ENCODE data around the gene DIS3L2. TPM values are rescaled to one million over a fixed set of nuclear protein-coding genes. Genes with fewer than 3 reads are reported as not detected.

Gene DIS3L2
- total RNA-seq, 1 experiment from 2014 or later: 28.5 TPM

DNA sequence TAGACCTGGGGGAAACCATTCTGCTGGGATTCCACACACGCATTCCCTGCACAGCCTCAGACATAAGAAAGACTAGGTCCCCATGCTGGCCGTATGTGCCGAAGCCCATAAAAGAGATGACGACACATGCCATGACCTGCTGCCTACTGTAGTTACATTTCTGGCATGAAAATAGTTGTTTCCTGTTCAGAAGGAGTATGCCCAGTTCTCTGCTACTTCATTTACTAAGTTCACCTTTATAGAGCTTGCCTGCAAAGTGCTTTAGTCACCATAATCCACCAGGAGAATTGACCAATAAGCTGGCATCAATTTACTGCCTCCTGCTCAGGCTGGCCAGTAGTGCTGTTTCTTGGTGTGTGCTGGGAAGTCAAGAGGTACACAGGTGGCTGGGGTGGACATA lies 266.8 kb downstream of the DIS3L2 start:
- ATAC-seq (no peak), DNase-seq (ENCODE audit: low spot score) (no peak)
- no peaks in the 10 kb centered on the region for H3K9me3 Mint-ChIP-seq
- H3K4me1 Mint-ChIP-seq: peaks cover 19% of the 10 kb centered on the region
- POLR2A ChIA-PET: no interaction called here
- no peak overlapping the region for H3K4me3 Mint-ChIP-seq
- H3K27me3 Mint-ChIP-seq (ENCODE audit: low read depth): no peaks in the 10 kb centered on the region
- CTCF ChIA-PET: interaction anchor here (0.7 to 3.8 kb wide), 4 partner anchors 12 to 303 kb away, joined by 3 to 21 read pairs (median 10); partner anchors contain the start of gene NPPC
- no peak overlapping the region for H3K27ac Mint-ChIP-seq
- no peaks in the 10 kb centered on the region for H3K36me3 Mint-ChIP-seq
- TF ChIP-seq, protein P1, sequence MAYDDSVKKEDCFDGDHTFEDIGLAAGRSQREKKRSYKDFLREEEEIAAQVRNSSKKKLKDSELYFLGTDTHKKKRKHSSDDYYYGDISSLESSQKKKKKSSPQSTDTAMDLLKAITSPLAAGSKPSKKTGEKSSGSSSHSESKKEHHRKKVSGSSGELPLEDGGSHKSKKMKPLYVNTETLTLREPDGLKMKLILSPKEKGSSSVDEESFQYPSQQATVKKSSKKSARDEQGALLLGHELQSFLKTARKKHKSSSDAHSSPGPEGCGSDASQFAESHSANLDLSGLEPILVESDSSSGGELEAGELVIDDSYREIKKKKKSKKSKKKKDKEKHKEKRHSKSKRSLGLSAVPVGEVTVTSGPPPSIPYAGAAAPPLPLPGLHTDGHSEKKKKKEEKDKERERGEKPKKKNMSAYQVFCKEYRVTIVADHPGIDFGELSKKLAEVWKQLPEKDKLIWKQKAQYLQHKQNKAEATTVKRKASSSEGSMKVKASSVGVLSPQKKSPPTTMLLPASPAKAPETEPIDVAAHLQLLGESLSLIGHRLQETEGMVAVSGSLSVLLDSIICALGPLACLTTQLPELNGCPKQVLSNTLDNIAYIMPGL (CRISPR knock-in tag; IDR thresholded peaks at IDR 0.05): no peak
- no peak for TF ChIP-seq EMX1 (CRISPR knock-in tag; IDR thresholded peaks at IDR 0.05)
- TF ChIP-seq RORB (CRISPR knock-in tag; IDR thresholded peaks at IDR 0.05): no peak
- TF ChIP-seq, protein P2, sequence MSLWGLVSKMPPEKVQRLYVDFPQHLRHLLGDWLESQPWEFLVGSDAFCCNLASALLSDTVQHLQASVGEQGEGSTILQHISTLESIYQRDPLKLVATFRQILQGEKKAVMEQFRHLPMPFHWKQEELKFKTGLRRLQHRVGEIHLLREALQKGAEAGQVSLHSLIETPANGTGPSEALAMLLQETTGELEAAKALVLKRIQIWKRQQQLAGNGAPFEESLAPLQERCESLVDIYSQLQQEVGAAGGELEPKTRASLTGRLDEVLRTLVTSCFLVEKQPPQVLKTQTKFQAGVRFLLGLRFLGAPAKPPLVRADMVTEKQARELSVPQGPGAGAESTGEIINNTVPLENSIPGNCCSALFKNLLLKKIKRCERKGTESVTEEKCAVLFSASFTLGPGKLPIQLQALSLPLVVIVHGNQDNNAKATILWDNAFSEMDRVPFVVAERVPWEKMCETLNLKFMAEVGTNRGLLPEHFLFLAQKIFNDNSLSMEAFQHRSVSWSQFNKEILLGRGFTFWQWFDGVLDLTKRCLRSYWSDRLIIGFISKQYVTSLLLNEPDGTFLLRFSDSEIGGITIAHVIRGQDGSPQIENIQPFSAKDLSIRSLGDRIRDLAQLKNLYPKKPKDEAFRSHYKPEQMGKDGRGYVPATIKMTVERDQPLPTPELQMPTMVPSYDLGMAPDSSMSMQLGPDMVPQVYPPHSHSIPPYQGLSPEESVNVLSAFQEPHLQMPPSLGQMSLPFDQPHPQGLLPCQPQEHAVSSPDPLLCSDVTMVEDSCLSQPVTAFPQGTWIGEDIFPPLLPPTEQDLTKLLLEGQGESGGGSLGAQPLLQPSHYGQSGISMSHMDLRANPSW (CRISPR knock-in tag; conservative IDR thresholded peaks at IDR 0.05; ENCODE audit: low read depth): no peak
- no peak for TF ChIP-seq ETV6 (CRISPR knock-in tag; IDR thresholded peaks at IDR 0.05)
- no peak for TF ChIP-seq TP53 (CRISPR knock-in tag; IDR thresholded peaks at IDR 0.05)
- TF ChIP-seq, protein P3, sequence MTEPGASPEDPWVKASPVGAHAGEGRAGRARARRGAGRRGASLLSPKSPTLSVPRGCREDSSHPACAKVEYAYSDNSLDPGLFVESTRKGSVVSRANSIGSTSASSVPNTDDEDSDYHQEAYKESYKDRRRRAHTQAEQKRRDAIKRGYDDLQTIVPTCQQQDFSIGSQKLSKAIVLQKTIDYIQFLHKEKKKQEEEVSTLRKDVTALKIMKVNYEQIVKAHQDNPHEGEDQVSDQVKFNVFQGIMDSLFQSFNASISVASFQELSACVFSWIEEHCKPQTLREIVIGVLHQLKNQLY (CRISPR knock-in tag; IDR thresholded peaks at IDR 0.05): no peak
- TF ChIP-seq NFE2L1 (CRISPR knock-in tag; IDR thresholded peaks at IDR 0.05): no peak
- TF ChIP-seq, protein P4, sequence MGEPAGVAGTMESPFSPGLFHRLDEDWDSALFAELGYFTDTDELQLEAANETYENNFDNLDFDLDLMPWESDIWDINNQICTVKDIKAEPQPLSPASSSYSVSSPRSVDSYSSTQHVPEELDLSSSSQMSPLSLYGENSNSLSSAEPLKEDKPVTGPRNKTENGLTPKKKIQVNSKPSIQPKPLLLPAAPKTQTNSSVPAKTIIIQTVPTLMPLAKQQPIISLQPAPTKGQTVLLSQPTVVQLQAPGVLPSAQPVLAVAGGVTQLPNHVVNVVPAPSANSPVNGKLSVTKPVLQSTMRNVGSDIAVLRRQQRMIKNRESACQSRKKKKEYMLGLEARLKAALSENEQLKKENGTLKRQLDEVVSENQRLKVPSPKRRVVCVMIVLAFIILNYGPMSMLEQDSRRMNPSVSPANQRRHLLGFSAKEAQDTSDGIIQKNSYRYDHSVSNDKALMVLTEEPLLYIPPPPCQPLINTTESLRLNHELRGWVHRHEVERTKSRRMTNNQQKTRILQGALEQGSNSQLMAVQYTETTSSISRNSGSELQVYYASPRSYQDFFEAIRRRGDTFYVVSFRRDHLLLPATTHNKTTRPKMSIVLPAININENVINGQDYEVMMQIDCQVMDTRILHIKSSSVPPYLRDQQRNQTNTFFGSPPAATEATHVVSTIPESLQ (CRISPR knock-in tag; IDR thresholded peaks at IDR 0.05): no peak
- no peak for TF ChIP-seq NFYB (CRISPR knock-in tag; conservative IDR thresholded peaks at IDR 0.05; ENCODE audit: low read depth)
- TF ChIP-seq, protein P5, sequence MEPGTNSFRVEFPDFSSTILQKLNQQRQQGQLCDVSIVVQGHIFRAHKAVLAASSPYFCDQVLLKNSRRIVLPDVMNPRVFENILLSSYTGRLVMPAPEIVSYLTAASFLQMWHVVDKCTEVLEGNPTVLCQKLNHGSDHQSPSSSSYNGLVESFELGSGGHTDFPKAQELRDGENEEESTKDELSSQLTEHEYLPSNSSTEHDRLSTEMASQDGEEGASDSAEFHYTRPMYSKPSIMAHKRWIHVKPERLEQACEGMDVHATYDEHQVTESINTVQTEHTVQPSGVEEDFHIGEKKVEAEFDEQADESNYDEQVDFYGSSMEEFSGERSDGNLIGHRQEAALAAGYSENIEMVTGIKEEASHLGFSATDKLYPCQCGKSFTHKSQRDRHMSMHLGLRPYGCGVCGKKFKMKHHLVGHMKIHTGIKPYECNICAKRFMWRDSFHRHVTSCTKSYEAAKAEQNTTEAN (CRISPR knock-in tag; IDR thresholded peaks at IDR 0.05): no peak
- TF ChIP-seq, protein P6, sequence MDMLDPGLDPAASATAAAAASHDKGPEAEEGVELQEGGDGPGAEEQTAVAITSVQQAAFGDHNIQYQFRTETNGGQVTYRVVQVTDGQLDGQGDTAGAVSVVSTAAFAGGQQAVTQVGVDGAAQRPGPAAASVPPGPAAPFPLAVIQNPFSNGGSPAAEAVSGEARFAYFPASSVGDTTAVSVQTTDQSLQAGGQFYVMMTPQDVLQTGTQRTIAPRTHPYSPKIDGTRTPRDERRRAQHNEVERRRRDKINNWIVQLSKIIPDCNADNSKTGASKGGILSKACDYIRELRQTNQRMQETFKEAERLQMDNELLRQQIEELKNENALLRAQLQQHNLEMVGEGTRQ (CRISPR knock-in tag; IDR thresholded peaks at IDR 0.05): no peak
- TF ChIP-seq SOX15 (CRISPR knock-in tag; IDR thresholded peaks at IDR 0.05): no peak
- no peak for TF ChIP-seq GRHL2 (CRISPR knock-in tag; IDR thresholded peaks at IDR 0.05; ENCODE audit: insufficient replicate concordance, severe bottlenecking)
- TF ChIP-seq GABPB1 (CRISPR knock-in tag; IDR thresholded peaks at IDR 0.05): no peak
- TF ChIP-seq, protein P7, sequence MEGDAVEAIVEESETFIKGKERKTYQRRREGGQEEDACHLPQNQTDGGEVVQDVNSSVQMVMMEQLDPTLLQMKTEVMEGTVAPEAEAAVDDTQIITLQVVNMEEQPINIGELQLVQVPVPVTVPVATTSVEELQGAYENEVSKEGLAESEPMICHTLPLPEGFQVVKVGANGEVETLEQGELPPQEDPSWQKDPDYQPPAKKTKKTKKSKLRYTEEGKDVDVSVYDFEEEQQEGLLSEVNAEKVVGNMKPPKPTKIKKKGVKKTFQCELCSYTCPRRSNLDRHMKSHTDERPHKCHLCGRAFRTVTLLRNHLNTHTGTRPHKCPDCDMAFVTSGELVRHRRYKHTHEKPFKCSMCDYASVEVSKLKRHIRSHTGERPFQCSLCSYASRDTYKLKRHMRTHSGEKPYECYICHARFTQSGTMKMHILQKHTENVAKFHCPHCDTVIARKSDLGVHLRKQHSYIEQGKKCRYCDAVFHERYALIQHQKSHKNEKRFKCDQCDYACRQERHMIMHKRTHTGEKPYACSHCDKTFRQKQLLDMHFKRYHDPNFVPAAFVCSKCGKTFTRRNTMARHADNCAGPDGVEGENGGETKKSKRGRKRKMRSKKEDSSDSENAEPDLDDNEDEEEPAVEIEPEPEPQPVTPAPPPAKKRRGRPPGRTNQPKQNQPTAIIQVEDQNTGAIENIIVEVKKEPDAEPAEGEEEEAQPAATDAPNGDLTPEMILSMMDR (IDR thresholded peaks at IDR 0.05): no peak

Measured in WTC11 (cell line).